Skeletal muscle tissue (tissue), 4 donors: ENCODE results near the gene METTL5. TPM values are rescaled to one million over a fixed set of nuclear protein-coding genes. Genes with fewer than 3 reads are reported as not detected.
A peak's percentile ranks its signal among the peaks of the same experiment; 100 is the strongest.
"Not testable (repeated sequence)": the region's sequence is repeated elsewhere in the genome, so short reads cannot be mapped to it uniquely, and the experiment has no call there.

Experiments used
- H3K27ac ChIP-seq: one replicate; pipeline ENCODE4 v1.7.0; 2013; ENCODE audit warnings: mild to moderate bottlenecking, low read depth, low read length, inconsistent platforms
- H3K27me3 ChIP-seq, 3 donors: one replicate each; pipeline ENCODE4 v1.7.0; 2013; ENCODE audit warnings: low read length in 3 of 3; ENCODE audit not compliant: control insufficient read depth in 3 of 3, insufficient read depth in 3 of 3
- H3K36me3 ChIP-seq, 3 donors: one replicate each; pipeline ENCODE4 v1.7.0; 2013; ENCODE audit warnings: low read length in 3 of 3; ENCODE audit not compliant: control insufficient read depth in 3 of 3, insufficient read depth in 3 of 3
- H3K4me1 ChIP-seq, 3 donors: one replicate each; pipeline ENCODE4 v1.7.0; 2013; ENCODE audit warnings: low read length in 3 of 3, mild to moderate bottlenecking in 3 of 3; ENCODE audit not compliant: control insufficient read depth in 3 of 3, insufficient read depth in 3 of 3
- H3K4me3 ChIP-seq, 3 donors: one replicate each; pipeline ENCODE4 v1.7.0; 2013; ENCODE audit warnings: low read length in 3 of 3
- H3K9ac ChIP-seq, 3 donors: one replicate each; pipeline ENCODE4 v1.7.0; 2013; ENCODE audit warnings: low read length in 3 of 3, mild to moderate bottlenecking in 3 of 3, moderate library complexity in 2 of 3, low read depth in 1 of 3
- H3K9me3 ChIP-seq, 3 donors: one replicate each; pipeline ENCODE4 v1.7.0; 2013; ENCODE audit warnings: low read length in 3 of 3; ENCODE audit not compliant: control insufficient read depth in 3 of 3
- total RNA-seq: library from RNA; depleted of rRNA; stranded (reverse); fragments of >200 nt; gene quantifications from one replicate; pipeline ENCODE4 v1.2.3, GENCODE V29; 2014
- donor health status: Osteomylitis.

Gene METTL5
- total RNA-seq, 1 donor from 2014 or later: 29.7 TPM

GRCh38 chr2:169855281-169856258, 30.9 kb upstream of the METTL5 start:
- H3K36me3 ChIP-seq, H3K27me3 ChIP-seq, H3K27ac ChIP-seq, H3K9ac ChIP-seq, H3K4me1 ChIP-seq, H3K9me3 ChIP-seq, H3K4me3 ChIP-seq: not testable (repeated sequence)

- H3K4me3 ChIP-seq: no peak overlapping the region
- no peaks in the 10 kb centered on the region for H3K27me3 ChIP-seq
- H3K9ac ChIP-seq: no peak overlapping the region
- H3K9me3 ChIP-seq: no peaks in the 10 kb centered on the region
- H3K36me3 ChIP-seq: peaks cover 0 to 2% (median 0%) of the 10 kb centered on the region in 3 donors
- H3K27ac ChIP-seq: no peak overlapping the region
- peaks cover 5 to 15% (median 13%) of the 10 kb centered on the region in 3 donors for H3K4me1 ChIP-seq
Measured at GRCh38 chr2:169853041-169853668, 28.4 kb upstream of the METTL5 start.

GRCh38 chr2:169849710-169850109, 25.0 kb upstream of the METTL5 start:
- Histone ChIP-seq H3K4me3 (no peak overlapping the region), H3K27ac (no peak overlapping the region), H3K4me1 (peaks cover 5 to 22% (median 13%) of the 10 kb centered on the region in 3 donors), H3K9me3 (no peaks in the 10 kb centered on the region), H3K27me3 (no peaks in the 10 kb centered on the region), H3K9ac (no peak overlapping the region), H3K36me3 (peaks cover 0 to 2% (median 0%) of the 10 kb centered on the region in 3 donors)

GRCh38 chr2:169848959-169849693, 24.4 kb upstream of the METTL5 start:
- H3K27me3 ChIP-seq, H3K27ac ChIP-seq: not testable (repeated sequence)
- peaks cover 5 to 22% (median 13%) of the 10 kb centered on the region in 3 donors for H3K4me1 ChIP-seq

GRCh38 chr2:169845016-169845415, 20.3 kb upstream of the METTL5 start:
- Histone ChIP-seq H3K4me3 (no peak overlapping the region), H3K27me3 (no peaks in the 10 kb centered on the region), H3K9me3 (no peaks in the 10 kb centered on the region), H3K36me3 (peaks cover 0 to 6% (median 5%) of the 10 kb centered on the region in 3 donors), H3K9ac (no peak overlapping the region), H3K27ac (no peak overlapping the region), H3K4me1 (peaks cover 14 to 27% (median 23%) of the 10 kb centered on the region in 3 donors)

More at GRCh38 chr2:169848959-169849693, 24.4 kb upstream of the METTL5 start:
- H3K4me3 ChIP-seq: peak overlapping the region in 1 of 3 donors; percentile 27
- not testable (repeated sequence) for H3K9ac ChIP-seq, H3K36me3 ChIP-seq, H3K9me3 ChIP-seq

- not testable (repeated sequence) for H3K27me3 ChIP-seq, H3K36me3 ChIP-seq, H3K4me3 ChIP-seq, H3K9me3 ChIP-seq, H3K9ac ChIP-seq, H3K27ac ChIP-seq
- H3K4me1 ChIP-seq: peaks cover 24 to 39% (median 31%) of the 10 kb centered on the region in 3 donors
Measured at GRCh38 chr2:169841625-169842024, 16.9 kb upstream of the METTL5 start.

GRCh38 chr2:169840747-169841142, 16.0 kb upstream of the METTL5 start:
- Histone ChIP-seq H3K4me3 (peak overlapping the region in 1 of 3 donors; percentile 21), H3K36me3 (peaks cover 0 to 6% (median 3%) of the 10 kb centered on the region in 3 donors), H3K4me1 (peaks cover 24 to 39% (median 31%) of the 10 kb centered on the region in 3 donors), H3K27ac (peak overlapping the region; percentile 18), H3K9ac (peak overlapping the region in 1 of 3 donors; percentile 19), H3K9me3 (no peaks in the 10 kb centered on the region), H3K27me3 (no peaks in the 10 kb centered on the region)

- peak overlapping the region in 1 of 3 donors; percentile 21 for H3K4me3 ChIP-seq
- H3K36me3 ChIP-seq: peaks cover 0 to 6% (median 3%) of the 10 kb centered on the region in 3 donors
- H3K27me3 ChIP-seq: no peaks in the 10 kb centered on the region
- peak overlapping the region; percentile 72 for H3K27ac ChIP-seq
- H3K9me3 ChIP-seq: no peaks in the 10 kb centered on the region
- peak overlapping the region in 1 of 3 donors; percentile 19 for H3K9ac ChIP-seq
- H3K4me1 ChIP-seq: peaks cover 24 to 39% (median 31%) of the 10 kb centered on the region in 3 donors
Measured at GRCh38 chr2:169839954-169840746, 15.4 kb upstream of the METTL5 start.
